COLO668 (cell line): ENCODE results near the gene IP6K1.
"Not testable (repeated sequence)": the region's sequence is repeated elsewhere in the genome, so short reads cannot be mapped to it uniquely, and the experiment has no call there.

ENCODE experiments used
- DNase-seq: peaks from one replicate; lab custom pipeline; 2025; ENCODE audit not compliant: unreplicated experiment; lab: John Stamatoyannopoulos, UW

Gene IP6K1

DNA sequence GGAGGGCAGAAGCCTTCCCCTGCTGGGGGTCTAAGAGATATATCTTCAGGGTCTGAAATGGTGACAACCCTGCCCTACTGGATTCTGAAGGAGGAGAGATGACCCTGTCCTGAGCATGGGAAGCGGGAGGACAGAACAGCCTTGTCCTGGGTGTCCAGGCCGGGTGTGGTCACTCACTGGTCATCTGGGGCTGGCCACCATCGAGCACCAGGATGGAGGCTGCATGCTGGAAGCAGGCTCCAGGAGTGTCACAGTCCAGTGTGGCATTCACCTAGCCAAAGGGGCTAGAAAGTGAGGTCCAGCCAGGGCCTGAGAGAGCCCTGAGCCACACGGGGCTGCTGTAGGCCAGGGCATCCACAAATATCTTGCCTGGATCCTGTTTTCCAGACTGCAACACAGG is 8.1 kb upstream of the IP6K1 start:
- DNase-seq, result no peak

DNA sequence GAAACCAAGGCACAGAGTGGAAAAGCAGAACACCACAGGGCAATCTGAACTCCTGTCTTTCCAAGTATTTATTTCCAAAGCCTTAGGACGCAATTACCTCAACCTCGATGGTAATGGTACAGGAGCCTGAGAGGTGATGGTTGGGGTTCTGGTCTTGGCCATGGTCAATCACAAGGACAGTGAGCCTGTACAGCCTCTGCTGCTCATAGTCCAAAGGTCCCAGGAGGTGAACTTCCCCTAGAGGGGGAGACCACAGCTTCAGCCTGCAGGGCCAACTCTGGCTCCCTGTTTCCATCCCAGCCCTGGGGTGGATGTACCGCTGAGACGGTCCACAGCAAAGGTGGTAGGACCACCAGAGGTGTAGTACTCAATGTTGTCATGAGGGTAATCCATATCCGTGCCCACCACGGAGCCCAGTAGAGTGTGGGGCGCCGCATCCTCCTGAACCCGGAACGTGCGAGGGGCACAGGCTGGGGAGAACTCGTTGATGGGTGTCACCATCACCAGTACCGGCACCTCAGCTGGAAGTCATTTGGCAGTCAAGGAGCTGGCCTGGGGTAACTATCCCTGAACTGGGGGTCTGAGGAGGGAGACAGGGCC is 7.2 kb upstream of the IP6K1 start:
- no peak for DNase-seq

DNA sequence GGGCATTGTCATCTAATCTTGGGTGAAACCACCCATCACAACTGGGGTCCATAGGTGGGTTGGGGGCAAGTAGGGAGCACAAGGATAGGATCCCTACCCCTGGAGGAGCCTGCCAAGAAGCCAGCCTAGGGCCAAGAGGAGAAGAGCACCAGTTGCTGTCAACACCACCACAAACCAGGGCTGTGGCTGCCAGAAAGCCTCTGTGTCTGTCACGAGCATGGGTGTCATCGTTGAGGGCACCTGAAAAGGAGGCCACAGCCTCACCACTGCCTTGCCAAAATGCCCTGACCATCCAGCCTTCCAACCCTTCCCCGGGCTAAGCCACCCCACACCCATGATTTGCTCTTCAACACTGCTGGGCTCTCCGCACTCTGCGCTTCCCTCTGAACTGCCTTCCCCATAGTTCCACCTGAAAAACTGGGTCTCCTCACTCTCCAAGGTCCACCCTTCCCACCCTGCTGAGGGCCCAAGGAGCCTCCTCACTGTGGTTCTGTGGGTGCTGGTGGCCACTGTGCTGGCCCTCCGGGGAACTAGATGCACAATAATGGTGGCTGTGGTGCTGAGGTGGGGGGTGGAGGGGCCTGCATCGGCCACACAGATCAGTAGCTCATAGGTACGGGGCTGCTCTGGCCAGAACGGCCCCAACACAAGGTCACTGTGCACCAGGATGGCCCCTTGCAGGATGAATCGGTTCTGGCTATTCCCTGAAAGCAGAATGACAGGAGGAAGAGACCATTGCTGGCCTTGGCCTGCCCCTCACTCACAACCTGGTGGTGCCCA is 6.2 kb upstream of the IP6K1 start:
- no peak for DNase-seq

DNA sequence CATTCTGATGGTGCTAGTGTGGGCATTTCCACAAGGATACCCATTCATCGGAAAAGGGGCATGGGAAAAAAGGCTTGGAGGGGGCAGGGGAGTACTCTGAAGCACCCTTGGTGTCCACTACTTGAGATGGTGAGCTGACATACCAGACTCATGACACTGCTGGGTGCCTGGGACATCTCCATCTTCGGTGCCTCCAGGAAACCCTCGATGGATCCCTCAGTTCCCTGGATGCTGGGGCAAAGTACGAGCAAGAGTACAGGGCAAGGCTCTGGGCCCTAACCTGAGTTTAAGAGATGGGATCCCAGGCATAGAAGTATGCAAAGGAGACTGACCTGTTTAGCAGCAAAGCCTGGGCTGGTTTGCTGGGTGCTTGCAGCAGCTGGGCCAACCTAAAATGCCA is 5.2 kb upstream of the IP6K1 start:
- DNase-seq, result no peak

DNA sequence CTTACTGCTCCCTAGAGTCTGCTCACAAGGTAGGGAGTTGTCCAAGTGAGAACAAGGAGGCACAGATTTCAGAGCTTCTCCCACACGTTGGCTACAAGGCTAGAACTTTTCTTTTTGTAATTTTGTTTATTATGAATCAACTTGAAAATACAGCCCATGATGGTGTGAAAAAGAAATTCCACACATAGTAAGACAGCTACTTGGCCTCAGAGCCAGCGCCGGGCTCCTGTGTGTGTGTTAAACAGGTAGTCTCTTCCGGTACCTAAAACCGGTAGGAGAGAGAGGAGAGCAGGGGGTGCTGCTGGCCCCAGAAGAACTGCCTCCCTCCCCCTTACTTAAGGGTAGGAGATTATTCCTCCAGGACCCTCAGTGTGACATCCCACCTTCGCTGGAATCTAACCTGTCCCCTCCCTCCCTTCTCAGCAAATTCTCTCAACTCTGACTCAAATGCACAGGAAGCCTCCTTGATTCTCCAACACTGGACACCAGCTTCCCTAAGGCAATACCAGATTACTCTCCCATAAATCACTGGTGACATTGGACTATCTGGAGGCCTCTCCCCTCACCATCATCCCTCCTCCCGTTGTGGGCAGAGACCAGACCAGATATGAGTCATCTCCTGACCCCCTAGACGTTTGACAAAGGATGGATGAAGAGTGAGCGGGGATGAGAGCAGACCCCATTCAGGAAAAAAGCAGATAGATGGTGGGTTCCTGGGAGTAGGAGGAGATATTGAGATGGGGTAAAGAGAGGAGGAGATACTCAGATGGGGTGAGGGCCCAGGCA is 4.5 kb upstream of the IP6K1 start:
- DNase-seq, result no peak

DNA sequence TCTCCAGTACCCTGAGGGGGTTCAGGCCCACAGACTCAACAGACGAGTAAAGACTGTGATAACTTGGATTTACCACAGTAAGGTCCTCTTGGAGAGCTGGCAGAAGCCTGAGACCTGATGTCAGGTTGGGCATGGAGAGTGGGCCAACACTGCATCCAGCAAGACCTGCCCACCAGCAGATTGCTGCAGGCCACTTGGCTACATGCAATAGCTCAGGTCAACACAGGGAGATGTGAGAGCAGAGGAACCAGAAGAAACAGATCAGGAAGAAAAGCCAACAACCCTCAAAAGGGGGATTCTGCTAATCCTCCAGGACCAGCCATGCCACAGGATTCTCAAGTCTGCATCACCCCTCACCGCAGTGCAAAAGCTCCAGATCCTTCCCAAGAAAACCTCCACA is 1.7 kb upstream of the IP6K1 start:
- no peak for DNase-seq

DNA sequence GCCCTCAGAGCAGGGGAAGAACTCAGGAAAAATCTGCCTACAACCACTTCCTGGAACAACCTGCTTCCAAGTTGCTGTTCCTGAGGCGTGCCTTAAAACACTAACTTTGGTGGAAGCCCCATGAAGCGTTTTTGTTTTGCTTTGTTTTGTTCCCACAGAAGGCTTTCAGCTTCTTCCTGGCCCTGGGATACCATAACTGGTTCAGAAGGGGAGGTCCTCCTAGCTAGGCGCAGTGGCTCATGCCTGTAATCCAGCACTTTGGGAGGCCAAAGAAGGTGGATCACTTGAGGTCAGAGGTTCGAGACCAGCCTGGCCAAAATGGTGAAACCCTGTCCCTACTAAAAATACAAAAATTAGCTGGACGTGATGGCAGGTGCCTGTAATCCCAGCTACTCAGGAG is 1.2 kb upstream of the IP6K1 start:
- no peak for DNase-seq

DNA sequence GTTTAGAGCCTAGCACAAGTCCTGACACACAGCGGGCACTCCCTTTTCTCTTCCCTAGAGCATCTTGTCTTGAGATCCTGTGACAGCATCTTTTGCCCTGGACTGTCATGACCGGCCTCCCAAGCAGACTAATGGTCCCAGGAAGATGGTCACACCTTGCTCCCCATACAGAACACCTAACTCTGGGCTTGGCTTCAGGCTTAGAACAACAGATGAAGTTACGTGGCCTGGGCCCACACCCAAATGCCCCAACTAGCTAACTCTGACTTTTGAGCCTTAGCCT is 781 bp upstream of the IP6K1 start:
- DNase-seq, result no peak

DNA sequence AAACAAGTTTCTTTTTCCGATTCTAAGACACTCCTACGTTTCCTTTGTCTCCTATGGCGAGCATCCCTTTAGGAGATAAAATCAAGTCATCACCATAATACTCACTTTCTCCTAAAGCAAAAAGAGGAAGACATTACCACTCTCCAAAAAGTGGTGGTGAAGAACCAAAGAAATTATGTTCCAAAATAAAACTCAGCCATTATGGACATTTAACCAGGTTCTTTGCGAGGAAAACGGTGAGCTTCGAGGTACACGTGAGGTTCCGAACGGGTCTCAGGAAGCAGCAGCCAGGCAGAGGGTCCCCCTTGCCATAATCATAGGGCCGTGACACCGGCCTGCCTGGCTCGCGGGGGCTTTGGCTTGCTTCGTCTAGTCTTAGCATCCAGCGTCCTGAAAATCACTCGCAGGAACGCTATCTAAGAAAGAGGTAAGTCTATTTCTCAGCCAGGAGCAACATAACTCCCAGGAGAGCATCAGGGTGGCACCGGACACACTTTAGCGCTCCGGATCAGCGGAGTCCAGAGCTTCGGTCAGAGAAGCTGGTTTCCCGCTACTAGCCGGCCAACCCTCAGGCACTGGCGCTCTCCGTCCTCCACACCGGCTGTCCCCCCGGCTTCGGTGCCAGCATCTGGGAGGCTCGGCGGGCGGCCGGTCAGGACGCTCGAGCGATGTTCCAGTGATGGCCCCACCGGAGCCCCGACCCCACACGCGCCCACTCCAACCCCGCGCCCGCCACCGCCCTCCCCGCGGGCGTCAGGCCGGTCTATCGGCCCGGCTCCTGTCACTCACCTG is 581 bp downstream of the IP6K1 start:
- peak; percentile 36 for DNase-seq

DNA sequence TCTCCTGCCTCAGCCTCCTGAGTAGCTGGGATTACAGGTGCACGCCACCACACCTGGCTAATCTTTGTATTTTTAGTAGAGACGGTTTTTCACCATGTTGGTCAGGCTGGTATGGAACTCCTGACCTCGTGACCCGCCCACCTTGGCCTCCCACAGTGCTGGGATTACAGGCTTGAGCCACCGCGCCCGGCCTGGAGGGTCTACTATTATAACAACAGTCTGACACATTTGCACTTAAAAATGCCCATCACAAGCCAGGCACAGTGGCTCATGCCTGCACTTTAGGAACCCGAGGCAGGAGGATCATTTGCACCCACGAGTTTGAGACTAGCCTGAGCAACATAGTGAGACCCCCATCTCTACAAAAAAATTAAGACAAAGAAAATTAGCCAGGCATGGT is 4.1 kb downstream of the IP6K1 start:
- not testable (repeated sequence) for DNase-seq

DNA sequence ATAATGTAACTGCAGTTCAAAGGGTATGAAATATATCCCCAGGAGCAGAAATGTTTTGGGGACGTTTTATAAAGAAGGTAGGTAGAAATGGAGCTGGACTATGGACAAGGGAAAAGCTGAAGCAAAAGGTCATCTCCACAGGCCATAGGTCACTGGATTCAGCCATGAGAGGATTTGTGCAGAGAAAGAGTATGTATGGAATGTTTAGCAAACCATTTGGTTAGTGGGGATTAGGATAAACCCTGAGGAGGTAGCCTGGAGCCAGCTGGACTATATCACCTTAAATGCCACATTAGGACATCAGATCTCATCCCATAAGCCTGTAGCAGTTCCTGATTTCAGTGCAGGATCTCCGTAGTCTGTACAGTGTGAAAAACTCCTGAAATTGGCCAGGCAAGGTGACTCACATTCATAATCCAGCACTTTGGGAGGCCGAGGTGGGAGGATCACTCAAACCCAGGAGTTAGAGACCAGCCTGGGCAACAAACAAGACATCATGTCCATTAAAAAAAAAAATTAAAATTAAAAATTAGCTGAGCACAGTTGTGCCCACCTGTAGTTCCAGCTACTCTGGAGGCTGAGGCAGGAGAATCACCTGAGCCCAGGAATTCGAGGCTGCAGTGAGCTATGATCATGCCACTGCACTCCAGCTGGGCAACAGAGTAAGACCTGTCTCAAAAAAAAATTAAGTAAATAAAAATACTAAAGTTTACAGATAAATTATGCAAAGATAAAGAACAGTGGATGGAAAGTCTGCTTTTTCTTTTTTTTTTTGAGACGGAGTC is 4.7 kb downstream of the IP6K1 start:
- no peak for DNase-seq

DNA sequence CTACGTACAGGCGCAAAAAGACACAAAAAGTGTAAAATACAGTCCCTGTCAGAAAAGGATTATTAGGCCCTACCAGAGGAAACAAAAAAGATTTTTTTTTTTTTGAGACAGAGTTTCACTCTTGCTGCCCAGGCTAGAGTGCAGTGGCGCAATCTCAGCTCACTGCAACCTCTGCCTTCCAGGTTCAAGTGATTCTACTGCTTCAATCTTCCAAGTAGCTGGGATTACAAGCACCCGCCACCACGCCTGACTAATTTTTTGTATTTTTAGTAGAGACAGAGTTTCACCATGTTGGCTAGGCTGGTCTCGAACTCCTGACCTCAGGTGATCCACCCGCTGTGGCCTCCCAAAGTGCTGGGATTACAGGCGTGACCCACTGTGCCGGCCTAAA is 5.4 kb downstream of the IP6K1 start:
- not testable (repeated sequence) for DNase-seq

DNA sequence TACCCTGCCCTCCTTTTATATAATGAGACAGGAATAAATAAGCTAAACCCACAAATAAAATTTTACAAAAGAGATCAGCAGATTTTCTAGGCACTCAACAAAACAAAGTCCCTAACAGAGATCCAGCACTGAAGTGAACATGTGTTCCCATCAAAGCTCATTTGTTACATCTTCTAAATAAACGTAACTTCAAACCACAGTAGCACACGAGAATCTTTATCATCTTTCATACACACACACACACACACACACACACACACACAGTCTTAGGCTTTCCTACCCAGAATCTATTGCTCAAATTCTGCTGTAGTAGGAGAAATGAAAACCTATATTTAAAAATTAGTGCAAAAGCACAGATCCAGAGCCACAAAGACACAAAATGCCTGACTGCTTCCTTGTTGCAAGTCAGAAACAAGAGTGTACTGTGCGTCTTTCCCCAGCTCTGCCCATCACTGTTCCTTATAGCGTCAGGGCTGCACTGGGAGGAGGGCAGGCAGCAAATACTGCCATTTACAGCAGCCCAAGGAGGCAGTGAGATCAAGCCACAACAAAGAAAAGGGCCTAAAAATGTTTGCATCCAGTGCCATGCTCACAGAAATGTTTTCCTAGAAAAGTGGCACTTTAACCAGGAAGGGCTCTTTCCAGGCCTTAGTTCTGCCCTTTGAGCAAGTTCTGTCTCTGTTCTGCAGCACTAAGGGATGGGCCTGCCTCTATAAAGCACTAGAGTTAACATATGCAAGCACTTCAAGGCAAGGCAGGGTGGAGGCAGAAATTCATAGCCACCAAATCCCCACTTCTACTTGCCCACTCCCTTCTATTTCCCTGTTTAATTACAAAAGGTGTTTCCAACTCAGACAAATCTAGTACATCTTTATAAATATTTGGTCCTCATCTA is 6.0 kb downstream of the IP6K1 start:
- DNase-seq, result no peak

DNA sequence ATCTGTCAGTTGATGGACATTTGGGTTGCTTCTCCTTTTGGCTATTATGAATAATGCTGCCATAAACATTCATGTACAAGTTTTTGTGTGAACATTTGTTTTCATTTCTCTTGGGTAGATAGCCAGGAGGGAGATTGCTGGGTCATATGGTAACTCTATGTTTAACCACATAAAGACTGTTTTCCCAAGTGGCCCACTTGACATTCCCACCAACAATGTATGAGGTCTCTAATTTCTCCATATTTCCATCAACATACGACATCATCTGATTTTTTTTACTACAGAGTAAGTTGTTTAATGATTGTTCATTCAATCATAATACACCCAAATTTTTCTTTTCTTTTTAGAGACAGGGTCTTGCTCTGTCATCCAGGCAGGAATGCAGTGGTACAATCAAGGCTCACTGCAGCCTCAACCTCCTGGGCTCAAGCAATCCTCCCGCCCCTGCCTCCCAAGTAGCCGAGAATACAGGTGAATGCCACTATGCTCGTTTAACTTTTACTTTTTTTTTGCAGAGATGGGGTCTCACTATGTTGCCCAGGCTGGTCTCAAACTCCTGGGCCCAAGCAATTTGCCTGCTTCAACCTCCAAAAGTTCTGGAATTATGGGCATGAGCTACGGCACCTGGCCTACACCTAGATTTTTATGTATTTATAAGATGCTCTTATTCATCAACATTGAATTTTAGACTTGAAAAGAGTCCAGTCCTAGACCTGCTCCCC is 6.8 kb downstream of the IP6K1 start:
- no peak for DNase-seq

DNA sequence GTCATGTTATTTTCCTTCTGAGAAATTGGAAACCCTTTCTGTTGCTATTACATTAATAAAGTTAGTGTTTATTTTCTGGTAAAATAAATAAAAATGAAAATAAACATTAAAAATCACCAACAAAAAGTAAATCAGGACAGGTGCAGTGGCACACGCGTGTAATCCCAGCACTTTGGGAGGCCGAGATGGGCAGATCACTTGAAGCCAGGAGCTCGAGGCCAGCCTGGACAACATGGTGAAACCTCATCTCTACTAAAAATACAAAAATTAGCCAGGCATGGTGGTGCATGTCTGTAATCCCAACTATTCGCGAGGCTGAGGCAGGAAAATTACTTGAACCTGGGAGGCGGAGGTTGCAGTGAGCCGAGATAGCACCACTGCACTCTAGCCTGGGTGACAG is 10.2 kb downstream of the IP6K1 start:
- DNase-seq, result not testable (repeated sequence)

DNA sequence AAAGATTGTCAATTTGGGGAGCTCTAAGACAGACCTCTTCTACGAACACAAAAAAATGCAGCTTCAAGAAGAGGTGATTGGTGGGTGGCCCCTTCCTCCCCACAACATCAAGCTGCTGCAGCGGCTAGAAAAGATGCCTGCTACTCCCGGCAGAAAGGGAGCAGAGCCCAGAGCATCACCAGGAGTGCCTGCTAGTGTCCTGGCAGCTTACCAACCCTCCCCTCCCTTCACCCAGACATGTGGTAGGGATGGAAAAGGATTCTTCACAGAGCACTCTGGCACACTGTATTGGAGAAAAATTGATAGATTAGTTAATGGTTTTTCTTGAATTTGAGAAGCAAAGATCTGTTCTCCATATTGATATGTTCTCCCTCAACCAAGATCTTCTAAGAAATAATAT is 10.8 kb downstream of the IP6K1 start:
- no peak for DNase-seq

DNA sequence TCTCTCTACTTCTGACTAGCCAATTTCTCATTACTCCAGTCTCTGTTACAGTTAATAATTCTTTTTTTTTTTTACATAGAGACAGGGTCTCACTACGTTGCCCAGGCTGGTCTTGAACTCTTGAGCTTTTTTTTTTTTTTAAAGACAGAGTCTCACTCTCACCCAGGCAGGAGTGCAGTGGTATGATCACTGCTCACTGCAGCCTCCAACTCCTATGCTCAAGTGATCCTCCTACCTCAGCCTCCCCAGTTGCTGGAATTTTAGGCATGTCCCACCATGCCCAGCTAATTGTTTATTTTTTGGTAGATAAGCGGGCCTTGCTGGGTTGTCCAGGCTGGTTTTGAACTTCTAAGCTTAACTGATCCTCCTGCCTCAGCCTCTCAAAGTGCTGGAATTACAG is 13.6 kb downstream of the IP6K1 start:
- DNase-seq, result no peak

DNA sequence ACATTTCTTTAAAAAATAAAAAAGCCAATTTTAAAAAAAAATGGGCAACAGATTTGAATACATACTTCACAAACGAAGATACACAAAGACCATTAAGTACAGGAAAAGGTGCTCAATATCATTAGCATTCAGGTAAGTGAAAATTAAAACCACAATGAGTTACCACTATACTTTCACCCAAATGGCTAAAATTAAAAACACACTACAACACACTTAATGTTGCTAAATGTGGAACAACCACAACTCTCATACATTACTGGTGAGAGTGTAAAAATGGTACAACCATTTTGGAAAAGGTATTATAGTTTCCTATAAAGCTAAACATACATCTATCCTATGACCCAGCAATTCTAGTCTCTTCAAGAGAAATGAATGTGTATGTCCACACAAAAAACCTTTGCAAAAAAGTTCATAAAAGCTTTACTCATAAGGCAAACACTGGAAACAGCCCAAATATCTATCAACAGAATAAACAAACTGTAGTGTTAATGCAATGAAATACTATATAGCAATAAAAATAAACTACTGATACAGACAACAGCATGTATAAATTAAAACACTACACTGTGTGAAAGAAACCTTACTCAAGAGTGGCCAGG is 14.9 kb downstream of the IP6K1 start:
- no peak for DNase-seq

DNA sequence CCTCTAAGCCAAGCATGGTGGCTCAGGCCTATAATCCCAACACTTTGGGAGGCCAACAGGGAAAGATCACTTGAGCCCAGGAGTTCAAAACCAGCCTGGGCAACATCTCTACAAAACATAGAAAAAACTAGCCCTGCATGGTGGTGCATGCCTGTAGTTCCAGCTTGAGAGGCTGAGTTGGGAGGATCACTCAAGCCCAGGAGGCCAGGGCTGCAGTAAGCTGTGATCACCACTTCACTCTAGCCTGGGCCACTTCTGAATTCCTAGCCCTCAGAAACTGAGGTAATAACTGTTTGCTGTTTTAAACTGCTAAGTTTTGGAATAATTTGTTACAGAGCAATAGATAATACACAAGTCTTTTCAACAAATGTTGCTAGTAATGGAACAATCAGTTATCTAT is 16.4 kb downstream of the IP6K1 start:
- DNase-seq, result no peak
